AG20443 (cell line): ENCODE measurements around the gene DCAF10.
"Not testable (repeated sequence)": the region's sequence is repeated elsewhere in the genome, so short reads cannot be mapped to it uniquely, and the experiment has no call there.

ENCODE experiments used
- DNase-seq: peaks from one replicate; pipeline ENCODE4 v3.0.0; 2012; ENCODE audit warnings: low spot score, mixed read lengths

Gene DCAF10

GRCh38 chr9:37792122-37792521 lies 8.5 kb upstream of the DCAF10 start:
- DNase-seq: no peak

- DNase-seq: no peak
Observed at GRCh38 chr9:37796232-37796631, 4.4 kb upstream of the DCAF10 start.

DNA sequence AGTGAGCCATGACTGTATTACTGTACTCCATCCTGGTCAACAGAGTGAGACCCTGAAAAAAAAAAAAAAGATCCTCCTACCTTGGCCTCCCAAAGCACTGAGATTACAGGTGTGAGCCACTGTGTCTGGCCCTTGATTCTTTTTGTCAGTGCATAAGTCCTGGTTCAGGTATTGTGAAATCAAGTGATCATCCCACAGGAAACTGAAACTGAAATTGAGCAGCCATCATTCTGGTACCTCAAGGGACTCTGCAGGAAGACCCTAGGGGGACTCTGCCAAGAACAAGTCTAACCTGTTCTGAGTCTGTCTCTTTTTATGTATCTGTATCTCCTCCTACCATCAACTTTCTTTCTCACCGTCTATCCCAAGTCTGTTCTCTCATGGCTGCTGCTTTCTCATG lies 1.9 kb upstream of the DCAF10 start:
- no peak for DNase-seq

- DNase-seq: peak; percentile 65
Observed at GRCh38 chr9:37801287-37801850, 772 bp downstream of the DCAF10 start.

DNA sequence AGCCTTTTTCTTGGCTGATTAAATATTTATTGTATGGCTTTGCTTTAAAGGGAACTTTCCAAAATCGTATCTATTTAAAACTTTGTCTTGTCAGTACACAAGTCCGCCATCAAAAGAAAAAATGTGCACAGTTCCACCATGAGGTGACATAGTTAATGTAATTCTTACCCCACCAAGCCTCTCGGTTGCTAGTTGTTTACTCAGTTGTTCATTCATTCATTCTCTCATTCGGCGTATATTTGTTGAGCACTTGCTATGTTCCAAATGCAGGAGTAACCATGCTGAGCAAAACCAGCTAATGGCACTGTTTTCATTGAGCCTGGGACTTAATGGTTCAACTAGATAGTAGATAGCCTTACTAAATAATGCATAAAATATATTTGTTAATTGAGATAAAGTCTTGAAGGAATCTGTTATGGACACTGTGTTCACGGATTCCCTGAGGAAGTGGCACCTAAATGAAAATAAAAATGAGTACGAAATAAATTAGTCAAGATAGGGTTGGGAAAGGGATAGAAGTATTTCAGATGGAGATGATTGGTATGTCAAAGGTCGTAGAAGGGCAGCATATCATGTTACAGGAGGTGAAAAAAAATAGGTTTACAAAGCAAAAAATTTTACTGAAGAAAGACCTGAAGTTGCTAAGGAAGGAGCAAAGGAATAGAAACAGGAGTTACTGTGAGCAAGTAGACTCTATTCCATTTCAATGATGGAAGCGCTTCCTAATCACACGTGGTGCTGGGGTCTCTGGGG lies 1.5 kb downstream of the DCAF10 start:
- DNase-seq: no peak

DNA sequence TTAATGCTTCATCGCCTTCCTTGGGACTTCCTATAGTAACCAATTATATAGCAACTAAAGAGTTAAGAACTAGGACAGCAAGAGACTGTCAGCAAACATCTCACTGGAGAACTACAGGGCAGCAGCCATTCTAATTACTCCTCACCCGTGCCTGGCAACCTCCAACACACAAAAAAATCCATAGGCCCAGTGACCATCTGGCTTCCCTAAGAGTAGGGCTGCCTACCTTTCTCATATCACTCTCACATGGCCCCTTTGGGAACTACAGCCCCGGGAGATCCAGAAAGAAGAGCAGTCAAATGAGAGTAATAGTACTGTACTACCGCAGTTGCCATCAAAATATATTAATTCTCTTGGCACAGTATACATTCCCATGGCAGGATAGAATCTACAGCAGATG lies 5.7 kb downstream of the DCAF10 start:
- DNase-seq: no peak

GRCh38 chr9:37809676-37810075 lies 9.1 kb downstream of the DCAF10 start:
- not testable (repeated sequence) for DNase-seq

DNA sequence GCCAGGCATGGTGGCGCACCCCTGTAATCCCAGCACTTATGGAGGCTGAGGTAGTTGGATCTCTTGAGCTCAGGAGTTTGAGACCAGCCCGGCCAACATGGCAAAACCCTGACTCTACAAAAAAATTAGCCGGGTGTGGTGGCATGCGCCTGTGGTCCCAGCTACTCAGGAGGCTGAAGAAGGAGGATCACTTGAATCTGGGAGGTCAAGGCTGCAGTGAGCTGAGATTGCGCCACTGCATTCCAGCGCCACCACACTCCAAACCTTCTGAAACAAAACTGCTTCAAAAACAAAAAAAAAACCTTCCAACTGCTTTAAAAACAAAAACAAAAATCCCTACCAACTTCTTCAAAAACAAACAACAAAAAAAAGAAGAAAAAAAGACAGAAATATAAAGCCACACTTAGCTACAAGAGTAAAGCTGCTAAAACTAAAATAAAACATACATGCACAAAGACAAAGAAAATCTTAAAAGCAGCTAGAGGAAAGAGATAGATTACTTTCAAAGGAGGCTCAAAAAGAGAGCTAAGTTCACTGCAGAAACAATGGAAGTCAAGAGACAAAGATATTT lies 11.4 kb downstream of the DCAF10 start:
- DNase-seq: no peak

GRCh38 chr9:37812773-37813379 lies 12.3 kb downstream of the DCAF10 start:
- DNase-seq: no peak

DNA sequence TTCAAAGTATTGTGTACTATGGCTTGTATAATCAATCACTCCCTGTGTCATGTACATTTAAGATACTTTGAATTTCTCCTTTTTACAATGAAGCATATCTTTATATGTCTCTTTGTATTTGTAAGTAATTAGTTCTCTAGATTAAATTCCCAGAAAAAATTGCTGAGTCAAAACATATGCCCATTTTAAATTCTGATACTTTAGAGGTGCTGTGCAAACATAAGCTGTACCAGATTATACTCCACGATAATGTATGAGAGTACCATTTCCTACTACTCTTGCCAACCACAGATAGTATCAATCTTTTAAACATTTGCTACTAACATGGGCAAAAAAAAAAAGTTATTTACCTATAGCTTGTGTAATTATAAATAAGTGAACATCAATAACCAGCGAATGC lies 18.3 kb downstream of the DCAF10 start:
- DNase-seq: no peak

DNA sequence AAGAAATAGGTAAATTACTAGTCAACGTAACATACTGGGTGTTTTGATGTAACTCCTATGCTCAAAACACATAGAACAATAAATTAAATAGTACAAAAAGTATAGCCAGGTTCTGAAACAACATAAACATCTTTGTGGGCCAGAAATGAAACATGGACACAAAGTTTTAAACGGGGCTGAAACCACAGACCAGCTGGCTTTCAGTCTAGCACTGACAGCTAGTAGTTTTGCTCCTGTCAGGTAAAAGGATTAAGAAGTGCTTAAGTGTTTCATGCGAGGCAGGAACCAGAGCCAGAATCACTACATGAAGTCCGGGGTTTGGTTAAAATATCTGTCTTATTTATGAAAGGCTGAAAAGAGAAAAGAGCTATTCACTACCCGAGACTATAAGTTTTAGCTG lies 19.5 kb downstream of the DCAF10 start:
- DNase-seq: no peak

GRCh38 chr9:37825174-37825573 lies 24.6 kb downstream of the DCAF10 start:
- DNase-seq: not testable (repeated sequence)

DNA sequence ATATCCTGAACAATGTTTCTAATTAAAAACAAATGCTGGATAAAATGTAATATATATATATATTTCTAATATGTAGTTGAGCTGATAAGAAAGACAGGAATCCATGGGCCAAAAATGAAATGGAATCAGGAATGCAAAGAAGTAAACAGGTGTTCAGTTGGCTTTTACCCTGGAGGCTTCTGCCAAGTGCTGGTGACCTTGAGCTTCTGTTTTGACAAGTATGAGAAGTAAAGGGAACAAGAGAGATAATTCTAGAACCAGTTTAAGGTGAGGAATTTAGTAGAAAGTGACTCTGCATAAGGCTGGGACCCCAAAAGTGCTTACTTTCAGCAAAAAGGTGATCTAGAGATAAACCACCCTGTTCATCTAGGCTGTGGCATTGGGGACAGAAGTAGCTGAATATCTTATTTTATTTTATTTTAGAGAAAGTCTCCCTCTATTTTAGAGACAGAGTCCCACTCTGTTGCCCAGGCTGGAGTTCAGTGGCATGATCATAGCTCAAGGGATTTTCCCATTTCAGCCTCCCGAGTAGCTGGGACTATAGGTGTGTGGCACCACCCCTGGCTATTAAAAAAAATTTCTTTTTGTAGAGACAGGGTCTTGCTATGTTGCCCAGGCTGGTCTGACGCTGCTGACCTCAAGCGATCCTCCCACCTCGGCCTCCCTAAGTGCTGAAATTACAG lies 27.0 kb downstream of the DCAF10 start:
- no peak for DNase-seq

DNA sequence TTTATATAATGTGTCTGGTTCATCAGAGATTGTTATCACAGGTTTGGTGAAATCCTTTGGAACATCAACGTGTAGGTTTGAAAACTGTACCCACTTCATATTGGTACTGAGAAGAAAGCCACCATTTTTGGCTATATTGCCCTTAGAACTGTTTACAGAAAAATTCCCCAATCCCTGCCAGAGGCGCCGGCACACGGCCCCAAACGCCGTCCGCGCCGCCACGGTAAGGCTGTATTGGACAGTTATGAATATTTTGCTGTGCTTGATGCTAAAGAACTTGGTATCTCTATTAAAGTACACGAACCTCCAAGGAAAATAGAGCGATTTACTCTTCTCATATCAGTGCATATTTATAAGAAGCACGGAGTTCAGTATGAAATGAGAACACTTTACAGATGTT lies 35.2 kb downstream of the DCAF10 start:
- DNase-seq: no peak

GRCh38 chr9:37836386-37836785 lies 35.8 kb downstream of the DCAF10 start:
- no peak for DNase-seq

DNA sequence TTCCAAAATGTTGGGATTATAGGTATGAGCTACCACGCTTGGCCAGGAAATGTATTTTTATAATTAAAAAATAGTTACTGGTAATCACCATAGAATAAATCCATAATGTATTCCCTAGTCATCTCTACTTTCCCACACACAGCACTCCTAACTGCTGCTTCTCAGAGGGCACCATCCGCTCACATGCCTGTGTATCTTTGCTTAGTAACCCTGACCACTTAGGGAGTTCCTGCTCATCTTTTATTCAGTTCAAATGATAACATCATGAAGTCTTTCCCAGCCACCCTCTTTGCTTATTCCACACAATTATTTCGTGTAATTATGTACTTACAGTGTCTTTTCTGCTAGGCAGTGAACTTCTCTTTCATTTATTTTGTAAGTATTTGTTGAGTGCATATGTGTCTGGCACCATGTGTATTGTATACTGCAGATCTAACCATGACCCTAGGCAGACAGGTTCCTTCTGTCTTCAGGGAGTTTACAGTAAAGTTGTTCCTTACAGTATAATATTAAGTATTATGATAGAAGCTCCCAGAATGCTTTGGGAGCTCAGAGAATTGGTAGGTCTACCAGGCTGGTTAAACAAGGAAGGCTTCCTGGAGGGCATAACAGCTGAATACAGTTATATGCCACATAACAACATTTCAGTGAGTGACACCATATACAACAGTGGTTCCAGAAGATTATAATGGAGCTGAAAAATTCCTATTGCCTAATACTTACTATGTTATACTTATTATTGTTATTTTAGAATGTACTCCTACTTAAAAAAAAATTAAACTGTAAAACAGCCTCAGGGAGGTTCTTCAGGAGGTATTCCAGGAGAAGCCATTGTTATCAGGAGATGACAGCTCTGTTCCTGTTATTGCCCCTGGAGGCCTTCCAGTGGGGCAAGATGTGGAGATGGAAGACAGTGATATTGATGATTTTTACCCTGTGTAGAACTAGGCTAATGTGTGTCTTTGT lies 39.2 kb downstream of the DCAF10 start:
- no peak for DNase-seq

DNA sequence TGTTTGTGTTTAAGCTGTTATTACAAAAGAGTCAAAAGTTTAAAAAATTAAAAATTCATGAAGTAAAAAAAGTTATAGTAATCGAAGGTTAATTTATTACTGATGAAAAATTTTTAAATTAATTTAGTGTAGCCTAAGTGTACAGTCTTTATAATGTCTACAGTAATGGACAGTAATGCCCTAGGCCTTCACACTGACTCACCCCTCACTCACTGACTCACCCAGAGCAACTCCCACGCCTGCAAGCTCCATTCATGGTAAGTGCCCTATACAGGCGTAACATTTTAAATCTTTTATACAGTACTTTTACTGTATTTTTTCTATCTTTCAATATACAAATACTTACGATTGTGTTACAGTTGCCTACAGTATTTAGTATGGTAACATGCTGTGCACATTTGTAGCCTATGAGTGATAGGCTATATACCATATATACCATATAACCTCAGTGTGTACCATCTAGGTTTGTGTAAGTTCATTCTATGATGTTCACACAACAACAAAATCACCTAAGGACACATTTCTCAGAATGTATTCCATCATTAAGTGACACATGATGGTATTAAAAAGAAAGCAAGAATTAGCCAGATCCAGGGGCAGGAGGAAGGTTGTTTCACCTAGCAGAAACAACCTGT lies 40.1 kb downstream of the DCAF10 start:
- DNase-seq: peak; percentile 47

DNA sequence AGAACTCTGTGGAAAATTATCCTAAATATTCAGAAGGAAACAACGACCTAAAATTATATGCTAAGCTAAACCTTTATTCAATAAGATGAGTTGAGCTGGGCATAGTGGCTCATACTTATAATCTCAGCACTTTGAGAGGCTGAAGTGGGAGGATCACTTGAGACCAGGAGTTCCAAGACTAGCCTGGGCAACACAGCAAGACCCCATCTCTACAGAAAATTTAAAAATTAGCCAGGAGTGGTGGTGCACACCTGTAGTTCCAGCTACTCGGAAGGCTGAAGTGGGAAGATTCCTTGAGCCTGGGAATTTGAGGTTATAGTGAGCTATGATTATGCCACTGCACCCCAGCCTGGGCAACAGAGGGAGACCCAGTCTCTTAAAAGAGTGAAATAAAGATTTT lies 51.6 kb downstream of the DCAF10 start:
- no peak for DNase-seq

GRCh38 chr9:37856551-37856950 lies 56.0 kb downstream of the DCAF10 start:
- no peak for DNase-seq

DNA sequence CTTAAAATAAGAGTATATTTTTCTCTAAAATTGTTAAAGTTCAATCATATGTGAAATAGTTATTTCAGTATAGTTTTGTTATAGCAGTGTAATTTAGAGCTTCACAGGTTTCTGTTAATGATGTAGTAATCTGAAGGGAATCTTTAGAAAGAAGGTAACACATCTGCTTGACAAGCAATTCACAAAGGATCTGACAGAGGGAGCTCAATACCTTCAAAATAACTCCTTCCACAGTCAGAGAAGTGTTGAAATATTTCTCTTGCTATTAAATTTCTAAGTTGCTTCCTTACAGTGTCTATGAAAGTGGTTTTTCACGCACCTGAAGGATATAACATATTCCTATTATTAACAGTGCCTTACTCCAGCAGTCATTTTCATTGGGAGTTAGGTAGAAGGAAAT lies 58.4 kb downstream of the DCAF10 start:
- DNase-seq: no peak

- no peak for DNase-seq
Observed at GRCh38 chr9:37862530-37862929, 61.9 kb downstream of the DCAF10 start.
